ENCODE results near the gene ARSG.
"Not testable (repeated sequence)": the region's sequence is repeated elsewhere in the genome, so short reads cannot be mapped to it uniquely, and the experiment has no call there.

The ARSG gene

GRCh38 chr17:68277807-68278206, 13.5 kb upstream of the ARSG start:
- DNase-seq (ENCODE audit: low read depth): no peak

- not testable (repeated sequence) for DNase-seq (ENCODE audit: low read depth)
Measured at GRCh38 chr17:68281965-68282364, 9.3 kb upstream of the ARSG start.

- DNase-seq (ENCODE audit: low read depth): no peak
Measured at GRCh38 chr17:68288375-68288774, 2.9 kb upstream of the ARSG start.

- no peak for DNase-seq (ENCODE audit: low read depth)
Measured at GRCh38 chr17:68288804-68289203, 2.5 kb upstream of the ARSG start.

- DNase-seq (ENCODE audit: low read depth): no peak
Measured at GRCh38 chr17:68289473-68289872, 1.8 kb upstream of the ARSG start.

- DNase-seq (ENCODE audit: low read depth): no peak
Measured at GRCh38 chr17:68289936-68290267, 1.4 kb upstream of the ARSG start.

- no peak for DNase-seq (ENCODE audit: low read depth)
Measured at GRCh38 chr17:68290268-68290954, 884 bp upstream of the ARSG start.

- DNase-seq (ENCODE audit: low read depth): peak; percentile 83
Measured at GRCh38 chr17:68291836-68292688, 767 bp downstream of the ARSG start.

- DNase-seq (ENCODE audit: low read depth): no peak
Measured at GRCh38 chr17:68292689-68293040, 1.4 kb downstream of the ARSG start.

GRCh38 chr17:68293490-68294195, 2.3 kb downstream of the ARSG start:
- no peak for DNase-seq (ENCODE audit: low read depth)

GRCh38 chr17:68294196-68294555, 2.9 kb downstream of the ARSG start:
- no peak for DNase-seq (ENCODE audit: low read depth)

- no peak for DNase-seq (ENCODE audit: low read depth)
Measured at GRCh38 chr17:68294617-68295016, 3.3 kb downstream of the ARSG start.

- no peak for DNase-seq (ENCODE audit: low read depth)
Measured at GRCh38 chr17:68295086-68295485, 3.8 kb downstream of the ARSG start.

GRCh38 chr17:68296217-68297191, 5.2 kb downstream of the ARSG start:
- no peak for DNase-seq (ENCODE audit: low read depth)

GRCh38 chr17:68297195-68297594, 5.9 kb downstream of the ARSG start:
- no peak for DNase-seq (ENCODE audit: low read depth)

- no peak for DNase-seq (ENCODE audit: low read depth)
Measured at GRCh38 chr17:68298601-68299000, 7.3 kb downstream of the ARSG start.

GRCh38 chr17:68299817-68300216, 8.5 kb downstream of the ARSG start:
- DNase-seq (ENCODE audit: low read depth): no peak

GRCh38 chr17:68301438-68301959, 10.2 kb downstream of the ARSG start:
- no peak for DNase-seq (ENCODE audit: low read depth)

GRCh38 chr17:68302066-68302564, 10.8 kb downstream of the ARSG start:
- no peak for DNase-seq (ENCODE audit: low read depth)

- no peak for DNase-seq (ENCODE audit: low read depth)
Measured at GRCh38 chr17:68302666-68303065, 11.4 kb downstream of the ARSG start.

GRCh38 chr17:68304706-68305105, 13.4 kb downstream of the ARSG start:
- no peak for DNase-seq (ENCODE audit: low read depth)

GRCh38 chr17:68305142-68305541, 13.8 kb downstream of the ARSG start:
- DNase-seq (ENCODE audit: low read depth): no peak

All from stimulated activated CD8-positive, alpha-beta memory T cell treated with anti-CD3 and anti-CD28 coated beads, Interleukin-15, amount 100 ng/mL, for 1 hour (primary cell).